HG03342 (cell line): ENCODE data around the gene RCAN3.
"Not testable (repeated sequence)": the region's sequence is repeated elsewhere in the genome, so short reads cannot be mapped to it uniquely, and the experiment has no call there.

Experiments
- ATAC-seq: cut with Tn5 transposase; IDR thresholded peaks from one replicate; pipeline ENCODE4 v1.9.1; 2021; ENCODE audit warnings: mild to moderate bottlenecking, moderate library complexity; ENCODE audit not compliant: unreplicated experiment

Gene RCAN3

DNA sequence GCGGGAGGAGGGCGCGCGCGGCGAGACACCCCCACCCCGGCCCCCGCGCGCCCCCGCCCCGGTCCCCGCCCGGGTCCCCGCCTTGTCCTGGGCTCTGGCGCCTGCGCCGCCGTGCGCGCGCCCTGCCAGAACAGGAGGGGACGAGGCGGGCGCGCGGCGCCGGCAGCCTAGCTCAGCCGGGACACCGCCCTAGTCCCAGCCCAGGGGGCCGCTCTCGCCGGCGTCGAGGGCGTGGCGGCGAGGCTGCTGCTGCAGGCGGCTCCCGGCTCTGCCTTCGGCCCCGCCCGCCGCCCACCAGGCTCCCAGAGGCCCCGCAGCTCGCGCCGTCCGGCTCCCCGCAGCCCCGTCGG lies at the start of gene RCAN3:
TSS of gene RCAN3 (plus strand) at position 128 of the 350 bp plus-strand sequence. CDS start 11,537 bp downstream, outside the sequence.
- ATAC-seq, result no peak

- no peak for ATAC-seq
These were observed 49.6 kb upstream of the RCAN3 start for GRCh38 chr1:24452922-24453485.

DNA sequence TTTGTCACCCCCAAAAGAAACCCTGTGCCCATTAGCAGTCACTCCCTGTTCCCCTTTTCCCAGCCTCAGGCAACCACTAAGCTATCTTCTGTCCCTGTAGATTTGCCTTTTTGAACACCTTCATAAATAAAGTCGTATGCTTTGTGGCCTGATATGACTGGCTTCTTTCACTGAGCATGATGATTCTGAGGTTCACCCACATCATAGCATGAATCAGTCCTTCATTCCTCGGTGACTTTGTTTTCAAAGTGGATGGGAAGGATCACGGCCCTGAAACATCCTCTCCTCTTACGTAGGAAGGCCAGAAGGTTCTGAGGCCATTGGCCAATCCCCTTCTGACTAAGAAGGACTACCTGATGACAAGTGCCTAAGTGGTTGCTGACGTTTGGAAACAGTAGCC lies 48.0 kb upstream of the RCAN3 start:
- ATAC-seq, result no peak

DNA sequence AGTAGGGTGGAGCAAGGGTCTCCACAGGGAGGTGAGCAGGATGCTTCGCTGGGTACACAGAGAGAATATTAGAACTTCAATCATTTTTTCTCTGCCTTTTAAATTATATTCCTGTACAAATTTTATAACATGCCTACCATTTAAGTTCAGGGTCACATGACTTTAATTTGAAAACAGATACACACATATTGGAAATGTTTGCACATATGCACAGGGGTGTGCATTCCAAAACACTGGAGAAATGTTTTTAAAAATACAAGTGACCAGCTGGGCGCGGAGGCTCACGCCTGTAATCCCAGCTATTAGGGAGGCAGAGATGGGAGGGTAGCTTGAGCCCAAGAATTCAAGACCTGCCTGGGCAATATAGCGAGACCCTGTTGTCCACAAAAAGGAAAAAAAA lies 47.4 kb upstream of the RCAN3 start:
- ATAC-seq, result no peak

- no peak for ATAC-seq
These were observed 44.8 kb upstream of the RCAN3 start for GRCh38 chr1:24457866-24458265.

GRCh38 chr1:24459551-24460266 lies 42.9 kb upstream of the RCAN3 start:
- ATAC-seq, result no peak

- ATAC-seq, result not testable (repeated sequence)
These were observed 40.5 kb upstream of the RCAN3 start for GRCh38 chr1:24462128-24462527.

GRCh38 chr1:24463776-24464735 lies 38.6 kb upstream of the RCAN3 start:
- ATAC-seq, result no peak

DNA sequence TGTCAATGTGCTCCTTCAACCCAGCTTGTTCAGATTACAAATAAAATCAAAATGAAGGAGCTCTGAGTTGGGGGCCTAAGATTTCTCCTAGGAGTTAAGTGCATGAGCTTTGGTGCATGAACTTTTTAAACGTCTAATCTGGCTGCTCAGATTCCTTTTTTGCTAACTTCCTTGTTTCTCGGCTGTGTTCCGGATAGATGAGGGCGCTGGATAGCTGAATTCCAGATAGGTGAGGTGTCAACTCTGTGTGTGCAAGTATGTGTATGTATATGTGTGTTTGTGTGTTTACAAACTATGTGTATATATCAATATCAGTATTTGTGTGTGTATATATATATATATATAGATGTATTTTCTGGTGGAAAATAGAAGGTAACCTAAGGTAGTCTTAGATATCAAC lies 37.5 kb upstream of the RCAN3 start:
- no peak for ATAC-seq

GRCh38 chr1:24465638-24466037 lies 37.0 kb upstream of the RCAN3 start:
- ATAC-seq, result no peak

- ATAC-seq, result no peak
These were observed 33.8 kb upstream of the RCAN3 start for GRCh38 chr1:24468685-24469316.

DNA sequence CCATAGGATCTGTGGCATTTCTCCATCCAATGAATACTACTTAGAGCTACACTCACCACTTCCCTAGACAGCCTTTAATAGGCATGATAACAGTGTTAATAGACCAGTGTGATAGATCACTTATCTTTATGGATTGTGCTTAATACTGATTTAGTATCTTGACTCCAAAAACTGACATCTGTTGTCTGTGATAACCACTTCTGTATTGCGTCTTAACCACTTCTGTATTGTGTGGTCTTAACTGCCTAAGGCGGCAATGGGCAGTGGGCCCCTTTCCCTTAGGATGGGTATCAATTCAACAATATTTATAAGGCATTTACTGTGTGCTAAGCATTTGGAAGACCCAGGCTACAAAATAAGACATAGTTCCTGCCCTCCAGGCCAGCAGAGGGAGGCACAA lies 32.0 kb upstream of the RCAN3 start:
- no peak for ATAC-seq

GRCh38 chr1:24472527-24473251 lies 29.9 kb upstream of the RCAN3 start:
- ATAC-seq, result no peak

GRCh38 chr1:24474193-24474592 lies 28.4 kb upstream of the RCAN3 start:
- ATAC-seq, result no peak

GRCh38 chr1:24475700-24476099 lies 26.9 kb upstream of the RCAN3 start:
- ATAC-seq, result no peak

GRCh38 chr1:24476571-24476970 lies 26.1 kb upstream of the RCAN3 start:
- ATAC-seq, result no peak

GRCh38 chr1:24477309-24477708 lies 25.3 kb upstream of the RCAN3 start:
- ATAC-seq, result no peak

- no peak for ATAC-seq
These were observed 21.5 kb upstream of the RCAN3 start for GRCh38 chr1:24481101-24481500.

DNA sequence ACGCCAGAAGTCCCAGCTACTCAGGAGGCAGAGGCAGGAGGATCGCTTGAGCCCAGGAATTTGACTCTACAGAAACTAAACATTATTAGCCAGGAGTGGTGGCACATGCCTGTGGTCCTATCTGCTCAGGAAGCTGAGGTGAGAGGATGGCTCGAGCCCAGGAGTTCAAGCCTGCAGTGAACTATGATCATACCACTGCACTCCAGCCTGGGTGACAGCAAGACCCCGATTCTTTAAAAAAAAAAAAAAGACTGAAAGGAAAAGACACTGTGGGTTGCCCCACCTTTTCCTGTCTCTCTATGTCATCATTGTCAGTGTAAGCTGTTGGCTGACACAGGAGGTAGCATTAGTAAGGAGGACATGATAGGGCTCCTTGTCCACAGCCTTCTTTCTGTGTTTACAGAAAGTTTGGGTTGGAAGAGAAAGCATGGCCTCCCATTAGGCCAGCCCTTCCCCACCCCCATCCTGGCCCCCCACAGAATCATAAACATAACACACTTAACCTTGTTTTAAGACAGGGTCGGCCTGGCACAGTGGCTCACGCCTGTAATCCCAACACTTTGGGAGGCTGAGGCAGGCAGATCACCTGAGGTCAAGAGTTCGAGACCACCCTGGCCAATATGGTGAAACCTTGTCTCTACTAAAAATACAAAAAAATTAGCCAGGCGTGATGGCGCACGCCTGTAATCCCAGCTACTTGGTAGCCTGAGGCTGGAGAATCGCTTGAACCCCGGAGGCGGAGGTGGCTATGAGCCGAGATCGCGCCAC lies 20.6 kb upstream of the RCAN3 start:
- ATAC-seq, result no peak

DNA sequence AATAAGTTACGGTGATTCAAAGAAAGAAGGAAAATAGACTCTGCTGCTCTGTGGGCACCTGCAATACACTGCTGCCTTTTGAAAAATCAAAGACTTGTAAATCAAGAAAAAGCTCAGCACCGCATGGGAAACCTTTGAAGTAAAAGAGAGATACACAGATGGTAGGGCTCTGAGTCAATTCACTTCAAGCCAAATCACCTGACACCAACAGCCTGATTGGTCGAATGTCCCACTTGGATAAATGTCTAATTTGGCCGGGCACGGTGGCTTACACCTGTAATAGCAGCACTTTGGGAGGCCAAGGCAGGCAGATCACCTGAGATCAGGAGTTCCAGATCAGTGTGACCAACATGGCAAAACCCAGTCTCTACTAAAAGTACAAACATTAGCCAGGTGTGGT lies 19.2 kb upstream of the RCAN3 start:
- ATAC-seq, result no peak
